K562 treated with DMSO at 1 percent for 48 hours (cell line): ENCODE measurements around the gene DENND1B. TPM values are rescaled to one million over a fixed set of nuclear protein-coding genes. Genes with fewer than 3 reads are reported as not detected.

Experiments
- total RNA-seq: library from RNA; unstranded; fragments of 300-600 nt; gene quantifications from 2 replicates; pipeline ENCODE4 v1.2.3, GENCODE V29; 2022; ENCODE audit warnings: low replicate concordance; ENCODE audit errors: extremely low read depth

DENND1B gene
- total RNA-seq, result not detected in 2 replicates

GRCh38 chr1:197775282-197776262, at the start of gene DENND1B:
TSS of gene DENND1B (minus strand) at chr1:197775480. CDS start at chr1:197775155, 325 bp downstream.

Other genes with a start within 250 kb of the DENND1B start
- not detected in 2 replicates for gene C1orf53, start 127.2 kb upstream of the DENND1B start, total RNA-seq
- gene LHX9, start 141.9 kb upstream of the DENND1B start, total RNA-seq, result not detected in 2 replicates